HG02852 (cell line): ENCODE measurements around the gene CDKAL1.
"Not testable (repeated sequence)": the region's sequence is repeated elsewhere in the genome, so short reads cannot be mapped to it uniquely, and the experiment has no call there.

Source experiments
- ATAC-seq: cut with Tn5 transposase; IDR thresholded peaks from one replicate; pipeline ENCODE4 v1.9.1; 2021; ENCODE audit warnings: mild to moderate bottlenecking, moderate library complexity; ENCODE audit not compliant: unreplicated experiment

CDKAL1 gene

GRCh38 chr6:21220271-21220987 lies 686.2 kb downstream of the CDKAL1 start:
- no peak for ATAC-seq

GRCh38 chr6:21222656-21223055 lies 688.4 kb downstream of the CDKAL1 start:
- ATAC-seq = no peak

GRCh38 chr6:21225912-21226311 lies 691.7 kb downstream of the CDKAL1 start:
- no peak for ATAC-seq

GRCh38 chr6:21227486-21227885 lies 693.2 kb downstream of the CDKAL1 start:
- no peak for ATAC-seq

GRCh38 chr6:21228411-21228810 lies 694.2 kb downstream of the CDKAL1 start:
- no peak for ATAC-seq

GRCh38 chr6:21228876-21229460 lies 694.7 kb downstream of the CDKAL1 start:
- ATAC-seq = no peak

GRCh38 chr6:21230536-21230935 lies 696.3 kb downstream of the CDKAL1 start:
- ATAC-seq = no peak

GRCh38 chr6:21235162-21235561 lies 700.9 kb downstream of the CDKAL1 start:
- no peak for ATAC-seq

GRCh38 chr6:21238208-21238607 lies 704.0 kb downstream of the CDKAL1 start:
- ATAC-seq = no peak

- no peak for ATAC-seq
Measured at GRCh38 chr6:21240709-21241108, 706.5 kb downstream of the CDKAL1 start.

GRCh38 chr6:21241231-21242130 lies 707.2 kb downstream of the CDKAL1 start:
- ATAC-seq = no peak

- ATAC-seq = no peak
Measured at GRCh38 chr6:21244897-21245470, 710.7 kb downstream of the CDKAL1 start.

- ATAC-seq = no peak
Measured at GRCh38 chr6:21245488-21245887, 711.2 kb downstream of the CDKAL1 start.

GRCh38 chr6:21246075-21246474 lies 711.8 kb downstream of the CDKAL1 start:
- no peak for ATAC-seq

- not testable (repeated sequence) for ATAC-seq
Measured at GRCh38 chr6:21254460-21254859, 720.2 kb downstream of the CDKAL1 start.

- no peak for ATAC-seq
Measured at GRCh38 chr6:21256197-21256596, 721.9 kb downstream of the CDKAL1 start.

- ATAC-seq = no peak
Measured at GRCh38 chr6:21257125-21257524, 722.9 kb downstream of the CDKAL1 start.

GRCh38 chr6:21258665-21259064 lies 724.4 kb downstream of the CDKAL1 start:
- no peak for ATAC-seq

- no peak for ATAC-seq
Measured at GRCh38 chr6:21259660-21260059, 725.4 kb downstream of the CDKAL1 start.

GRCh38 chr6:21262504-21262903 lies 728.2 kb downstream of the CDKAL1 start:
- no peak for ATAC-seq

- peak; percentile 78 for ATAC-seq
Measured at GRCh38 chr6:21263531-21264287, 729.5 kb downstream of the CDKAL1 start.
